H9 (cell line): ENCODE data around the gene PLXNA2. TPM values are rescaled to one million over a fixed set of nuclear protein-coding genes. Genes with fewer than 3 reads are reported as not detected.

Source experiments
- DNase-seq: peaks from one replicate; pipeline ENCODE4 v3.0.0-alpha.2; 2017
- H2AFZ ChIP-seq: one replicate; pipeline ENCODE4 v1.6.1; 2013; ENCODE audit warnings: mild to moderate bottlenecking, low read length, control low read depth, moderate library complexity
- H2AK5ac ChIP-seq: 2 replicates; pipeline ENCODE4 v1.6.1; 2013; ENCODE audit warnings: low read length, control low read depth, mixed read lengths; ENCODE audit not compliant: insufficient read length
- H2BK120ac ChIP-seq: one replicate; pipeline ENCODE4 v1.6.1; 2013; ENCODE audit warnings: low read depth, mild to moderate bottlenecking, low read length, control low read depth, inconsistent platforms; ENCODE audit not compliant: poor library complexity, severe bottlenecking
- H2BK12ac ChIP-seq: 2 replicates; pipeline ENCODE4 v1.6.1; 2013; ENCODE audit warnings: low read length, control low read depth, mixed read lengths, low read depth; ENCODE audit not compliant: insufficient read length
- H2BK15ac ChIP-seq: 2 replicates; pipeline ENCODE4 v1.6.1; 2013; ENCODE audit warnings: low read depth, low read length, control low read depth
- H2BK20ac ChIP-seq: one replicate; pipeline ENCODE4 v1.6.1; 2013; ENCODE audit warnings: low read depth, mild to moderate bottlenecking, low read length, control low read depth, inconsistent platforms; ENCODE audit not compliant: poor library complexity, severe bottlenecking
- H2BK5ac ChIP-seq: 2 replicates; pipeline ENCODE4 v1.6.1; 2013; ENCODE audit warnings: low read length, control low read depth, mixed read lengths; ENCODE audit not compliant: insufficient read length
- H3K14ac ChIP-seq: 2 replicates; pipeline ENCODE4 v1.6.1; 2013; ENCODE audit warnings: low read length, control low read depth; ENCODE audit not compliant: insufficient read depth
- H3K18ac ChIP-seq: 2 replicates; pipeline ENCODE4 v1.6.1; 2013; ENCODE audit warnings: low read depth, mild to moderate bottlenecking, mixed read lengths, low read length, control low read depth; ENCODE audit not compliant: insufficient read length
- H3K23ac ChIP-seq: 2 replicates; pipeline ENCODE4 v1.6.1; 2013; ENCODE audit warnings: low read length, control low read depth, mixed read lengths, low read depth; ENCODE audit not compliant: insufficient read length
- H3K23me2 ChIP-seq: 2 replicates; pipeline ENCODE4 v1.6.1; 2013; ENCODE audit warnings: low read depth, mild to moderate bottlenecking, mixed read lengths, low read length, control low read depth; ENCODE audit not compliant: insufficient read length, poor library complexity, severe bottlenecking
- H3K27ac ChIP-seq: 2 replicates; pipeline ENCODE4 v1.5.1; 2013; ENCODE audit warnings: low read length, control low read depth, mixed read lengths, low read depth; ENCODE audit not compliant: insufficient read length
- H3K27me3 ChIP-seq: 2 replicates; pipeline ENCODE4 v1.6.1; 2013; ENCODE audit warnings: low read length, control low read depth, inconsistent platforms; ENCODE audit not compliant: insufficient read depth
- H3K4ac ChIP-seq: 2 replicates; pipeline ENCODE4 v1.6.1; 2013; ENCODE audit warnings: low read depth, mild to moderate bottlenecking, control low read depth, inconsistent platforms, low read length, moderate library complexity
- H3K4me1 ChIP-seq: 2 replicates; pipeline ENCODE4 v1.6.1; 2013; ENCODE audit warnings: low read length, control low read depth, inconsistent platforms; ENCODE audit not compliant: insufficient read depth
- H3K4me2 ChIP-seq: 2 replicates; pipeline ENCODE4 v1.6.1; 2013; ENCODE audit warnings: low read length, control low read depth, mixed read lengths; ENCODE audit not compliant: insufficient read length, insufficient read depth
- H3K56ac ChIP-seq: 2 replicates; pipeline ENCODE4 v1.6.1; 2013; ENCODE audit warnings: low read depth, mild to moderate bottlenecking, mixed read lengths, low read length, control low read depth; ENCODE audit not compliant: insufficient read length
- H3K79me1 ChIP-seq: 2 replicates; pipeline ENCODE4 v1.6.1; 2013; ENCODE audit warnings: low read depth, mild to moderate bottlenecking, moderate library complexity, low read length, control low read depth, inconsistent platforms; ENCODE audit not compliant: insufficient read depth, poor library complexity, severe bottlenecking
- H3K79me2 ChIP-seq: 2 replicates; pipeline ENCODE4 v1.6.1; 2013; ENCODE audit warnings: low read length, control low read depth, inconsistent platforms; ENCODE audit not compliant: insufficient read depth
- H3K9ac ChIP-seq: 2 replicates; pipeline ENCODE4 v1.6.1; 2013; ENCODE audit warnings: low read length, control low read depth, mixed read lengths; ENCODE audit not compliant: insufficient read length; ENCODE audit errors: extremely low read depth
- H3K9me3 ChIP-seq: one replicate; pipeline ENCODE4 v1.6.1; 2013; ENCODE audit warnings: low read depth, low read length, inconsistent platforms; ENCODE audit not compliant: control insufficient read depth
- H3T11ph ChIP-seq: one replicate; pipeline ENCODE4 v1.6.1; 2013; ENCODE audit warnings: mild to moderate bottlenecking, low read length, control low read depth, inconsistent platforms
- H4K20me1 ChIP-seq: one replicate; pipeline ENCODE4 v1.6.1; 2013; ENCODE audit not compliant: control insufficient read depth, insufficient read length, insufficient read depth
- H4K5ac ChIP-seq: 2 replicates; pipeline ENCODE4 v1.6.1; 2013; ENCODE audit warnings: low read depth, mild to moderate bottlenecking, mixed read lengths, low read length, control low read depth; ENCODE audit not compliant: insufficient read length
- H4K8ac ChIP-seq: replicated peaks from 2 replicates; pipeline ENCODE4 v1.6.1; 2013; ENCODE audit warnings: low read length, control low read depth, mixed read lengths, low read depth; ENCODE audit not compliant: insufficient read length
- H4K91ac ChIP-seq: 2 replicates; pipeline ENCODE4 v1.6.1; 2013; ENCODE audit warnings: low read depth, mild to moderate bottlenecking, moderate library complexity, mixed read lengths, low read length, control low read depth; ENCODE audit not compliant: insufficient read length
- H3K27ac Mint-ChIP-seq, 3 experiments: 2 replicates in 2 of 3; 3 replicates in 1 of 3; pipeline ENCODE4 v1.8.0; 2020 to 2021; ENCODE audit warnings: mixed read lengths in 3 of 3, mild to moderate bottlenecking in 1 of 3, moderate library complexity in 1 of 3
- H3K27me3 Mint-ChIP-seq: 2 replicates; pipeline ENCODE4 v1.8.0; 2021; ENCODE audit warnings: low read depth, mild to moderate bottlenecking, moderate library complexity, mixed read lengths
- H3K36me3 Mint-ChIP-seq, 3 experiments: 2 replicates in 2 of 3; 3 replicates in 1 of 3; pipeline ENCODE4 v1.8.0; 2020 to 2021; ENCODE audit warnings: low read depth in 3 of 3, mixed read lengths in 3 of 3; ENCODE audit not compliant: insufficient read depth in 1 of 3
- H3K4me1 Mint-ChIP-seq, 2 experiments: 2 replicates each; pipeline ENCODE4 v1.8.0; 2020; ENCODE audit warnings: mixed read lengths in 2 of 2
- H3K4me3 Mint-ChIP-seq, 2 experiments: 2 replicates in 1 of 2; 3 replicates in 1 of 2; pipeline ENCODE4 v1.8.0; 2020 to 2021; ENCODE audit warnings: mild to moderate bottlenecking in 2 of 2, mixed read lengths in 2 of 2, moderate library complexity in 1 of 2
- H3K9me3 Mint-ChIP-seq, 2 experiments: 2 replicates in 1 of 2; 3 replicates in 1 of 2; pipeline ENCODE4 v1.8.0; 2020; ENCODE audit warnings: mild to moderate bottlenecking in 2 of 2, mixed read lengths in 2 of 2, moderate library complexity in 1 of 2
- WGBS: extraction: QIAGEN DNeasy Blood & Tissue Kit; methylation state at CpG from one replicate; pipeline ENCODE4 v1.1.7; 2013; ENCODE audit warnings: missing lambda C conversion rate, low lambda C conversion rate, mixed read lengths; ENCODE audit not compliant: insufficient read length; ENCODE audit errors: extremely low coverage; 5-methylcytosine and 5-hydroxymethylcytosine counted together
- total RNA-seq: library from RNA; stranded (reverse); gene quantifications from 2 replicates; pipeline ENCODE4 v1.2.1, GENCODE V29; 2021
- TF ChIP-seq, protein P1 (sequence below): fragments of 200-600 bp; sonication (generic); conservative IDR thresholded peaks from 3 replicates; pipeline ENCODE4 v1.8.0; 2021; ENCODE audit warnings: antibody characterized with exemption, mild to moderate bottlenecking

The PLXNA2 gene
- total RNA-seq, 1 experiment from 2014 or later = 0.57 TPM

DNA sequence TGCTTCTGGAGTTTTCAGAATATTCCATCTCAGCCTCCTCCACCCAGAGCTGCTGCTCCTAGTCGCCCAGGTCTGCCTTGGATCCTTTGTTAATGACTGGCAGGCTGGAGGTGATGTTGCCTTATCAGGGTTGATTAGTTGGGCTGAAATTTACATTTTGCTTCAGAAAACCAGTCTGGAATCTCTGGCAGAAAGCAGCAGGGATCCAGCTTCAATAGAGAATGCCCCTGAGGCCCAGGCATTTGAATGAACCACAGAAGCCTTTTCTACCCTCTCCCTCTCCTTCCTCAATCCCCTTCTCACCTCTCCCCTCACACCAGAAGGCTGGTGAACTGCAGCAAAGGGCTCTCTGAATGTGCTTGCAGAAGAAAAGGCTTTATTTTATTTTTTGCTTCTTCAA lies 83.2 kb downstream of the PLXNA2 start:
- TF ChIP-seq, protein P1, sequence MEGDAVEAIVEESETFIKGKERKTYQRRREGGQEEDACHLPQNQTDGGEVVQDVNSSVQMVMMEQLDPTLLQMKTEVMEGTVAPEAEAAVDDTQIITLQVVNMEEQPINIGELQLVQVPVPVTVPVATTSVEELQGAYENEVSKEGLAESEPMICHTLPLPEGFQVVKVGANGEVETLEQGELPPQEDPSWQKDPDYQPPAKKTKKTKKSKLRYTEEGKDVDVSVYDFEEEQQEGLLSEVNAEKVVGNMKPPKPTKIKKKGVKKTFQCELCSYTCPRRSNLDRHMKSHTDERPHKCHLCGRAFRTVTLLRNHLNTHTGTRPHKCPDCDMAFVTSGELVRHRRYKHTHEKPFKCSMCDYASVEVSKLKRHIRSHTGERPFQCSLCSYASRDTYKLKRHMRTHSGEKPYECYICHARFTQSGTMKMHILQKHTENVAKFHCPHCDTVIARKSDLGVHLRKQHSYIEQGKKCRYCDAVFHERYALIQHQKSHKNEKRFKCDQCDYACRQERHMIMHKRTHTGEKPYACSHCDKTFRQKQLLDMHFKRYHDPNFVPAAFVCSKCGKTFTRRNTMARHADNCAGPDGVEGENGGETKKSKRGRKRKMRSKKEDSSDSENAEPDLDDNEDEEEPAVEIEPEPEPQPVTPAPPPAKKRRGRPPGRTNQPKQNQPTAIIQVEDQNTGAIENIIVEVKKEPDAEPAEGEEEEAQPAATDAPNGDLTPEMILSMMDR = no peak
- Mint-ChIP-seq H3K4me1 (peaks cover 58 to 74% of the 10 kb centered on the region in 2 experiments), H3K36me3 (no peaks in the 10 kb centered on the region), H3K4me3 (no peak overlapping the region), H3K27ac (no peak overlapping the region), H3K27me3 (peaks cover 30% of the 10 kb centered on the region), H3K9me3 (no peaks in the 10 kb centered on the region)
- Histone ChIP-seq H3K79me2 (no peaks in the 10 kb centered on the region), H3K27ac (no peak overlapping the region), H2AK5ac (no peak overlapping the region), H3K4me2 (no peak overlapping the region), H4K91ac (no peak overlapping the region), H3K27me3 (no peaks in the 10 kb centered on the region; the same call in 1 of the 2 replicates), H2BK120ac (no peak overlapping the region), H3K23ac (no peak overlapping the region), H3K23me2 (no peaks in the 10 kb centered on the region), H4K20me1 (no peaks in the 10 kb centered on the region), H3K9me3 (no peaks in the 10 kb centered on the region), H2BK15ac (no peak overlapping the region), H4K5ac (no peak overlapping the region), H3K4ac (no peak overlapping the region), H2AFZ (no peak overlapping the region), H3K9ac (no peak overlapping the region), H2BK5ac (no peak overlapping the region), H3K14ac (no peak overlapping the region), H2BK12ac (no peak overlapping the region), H3K18ac (no peak overlapping the region), H4K8ac (no peak overlapping the region), H3K4me1 (peaks cover 6% of the 10 kb centered on the region), H3T11ph (no peak overlapping the region), H2BK20ac (no peak overlapping the region), H3K56ac (no peak overlapping the region), H3K79me1 (no peaks in the 10 kb centered on the region)
- WGBS = no CpG with 5 or more reads among the region's 1 CpG
- peak; percentile 40 for DNase-seq
